Hindlimb muscle (tissue), 1 donor: Measurements from ENCODE around the gene FOXK2. TPM values are rescaled to one million over a fixed set of nuclear protein-coding genes. Genes with fewer than 3 reads are reported as not detected.
"Not testable (repeated sequence)": the region's sequence is repeated elsewhere in the genome, so short reads cannot be mapped to it uniquely, and the experiment has no call there.

ENCODE experiments used
- DNase-seq: peaks from one replicate; pipeline ENCODE4 v3.0.0-alpha.2; 2013
- polyA plus RNA-seq: library from polyadenylated mRNA; unstranded; fragments of 120-200 nt; gene quantifications from one replicate; pipeline ENCODE4 v1.2.1, GENCODE V29; 2013; ENCODE audit not compliant: insufficient read length

The FOXK2 gene
- polyA plus RNA-seq, 1 donor = 44.4 TPM

- no peak for DNase-seq
Observed at GRCh38 chr17:82495844-82496528, 23.5 kb upstream of the FOXK2 start.

GRCh38 chr17:82496529-82497434 lies 22.8 kb upstream of the FOXK2 start:
- peak; percentile 96 for DNase-seq

- DNase-seq = peak; percentile 71
Observed at GRCh38 chr17:82497483-82498405, 21.8 kb upstream of the FOXK2 start.

DNA sequence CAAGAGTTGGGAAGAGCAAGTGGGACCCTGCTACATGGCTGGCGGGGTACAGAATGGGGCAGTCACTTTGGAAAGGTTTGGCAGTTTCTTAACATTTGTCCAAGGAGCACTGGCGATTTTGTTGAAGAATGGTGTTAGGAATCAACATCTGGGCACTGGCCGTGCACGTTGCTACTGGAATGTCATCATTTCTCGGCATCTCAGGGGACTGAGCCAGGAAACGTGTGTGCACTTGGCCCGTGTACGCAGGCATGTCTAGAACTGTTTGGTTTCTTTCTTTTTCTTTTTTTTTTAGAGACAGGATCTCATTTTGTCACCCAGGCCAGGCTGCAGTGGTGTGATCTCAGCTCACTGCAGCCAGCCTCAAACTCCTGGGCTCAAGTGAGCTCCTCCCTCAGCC lies 17.3 kb upstream of the FOXK2 start:
- no peak for DNase-seq

DNA sequence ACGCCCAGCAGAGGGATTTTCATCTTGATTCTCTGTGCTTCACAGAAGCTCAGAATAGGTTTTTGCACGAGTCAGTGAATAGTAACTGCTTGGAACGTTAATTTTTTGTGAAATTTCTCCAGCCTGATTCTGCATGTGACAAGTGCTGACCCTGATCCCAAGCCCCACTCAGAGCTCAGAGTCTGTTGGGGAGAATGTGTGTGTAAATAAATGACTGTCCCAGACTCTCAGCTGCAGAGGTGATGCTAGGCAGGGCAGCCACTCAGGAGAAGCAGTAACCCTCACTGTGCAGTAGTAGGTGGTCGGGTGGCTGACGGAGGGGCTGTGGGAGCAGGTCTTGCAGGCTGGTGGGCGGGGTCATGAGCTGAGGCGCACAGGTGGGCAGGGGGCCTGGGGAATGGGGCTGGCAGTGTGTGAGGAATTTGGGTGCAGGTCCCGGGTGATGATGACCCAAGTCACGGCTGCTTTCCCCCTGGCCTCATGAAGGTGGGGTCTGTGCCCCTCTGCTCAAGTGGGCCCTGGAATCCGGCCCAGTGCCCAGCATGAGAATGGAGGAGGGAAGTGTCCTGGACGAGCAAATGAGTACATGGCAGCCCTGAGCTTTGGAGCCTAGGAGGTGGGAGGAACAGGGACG lies 16.3 kb upstream of the FOXK2 start:
- DNase-seq = no peak

DNA sequence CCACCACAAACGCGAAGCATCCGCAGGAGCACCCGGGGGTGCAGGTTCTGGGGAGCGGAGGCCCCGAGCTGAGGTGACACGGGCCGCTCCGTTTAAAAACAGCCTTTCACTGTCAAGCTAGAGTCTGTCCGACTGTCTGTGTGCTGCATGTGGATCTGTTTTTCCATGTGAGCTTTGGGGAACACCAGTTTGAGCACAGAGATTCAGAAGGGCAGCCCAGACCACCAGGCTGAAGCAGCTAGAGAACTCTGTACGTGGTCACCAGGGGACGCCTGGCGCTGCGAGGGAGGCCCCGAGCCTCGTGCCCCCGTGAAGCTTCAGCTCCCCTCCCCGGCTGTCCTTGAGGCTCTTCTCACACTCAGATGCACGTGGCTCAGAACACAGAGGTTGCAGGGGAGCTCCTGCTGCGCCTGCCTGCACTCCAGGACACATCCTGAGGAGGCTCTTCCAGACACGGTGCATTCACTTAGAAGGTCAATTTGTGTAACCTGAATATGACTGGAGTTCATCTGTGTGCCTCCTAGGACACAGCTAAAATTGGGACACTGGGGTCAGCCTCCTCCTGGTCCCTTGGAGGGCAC lies 15.7 kb upstream of the FOXK2 start:
- DNase-seq = no peak

DNA sequence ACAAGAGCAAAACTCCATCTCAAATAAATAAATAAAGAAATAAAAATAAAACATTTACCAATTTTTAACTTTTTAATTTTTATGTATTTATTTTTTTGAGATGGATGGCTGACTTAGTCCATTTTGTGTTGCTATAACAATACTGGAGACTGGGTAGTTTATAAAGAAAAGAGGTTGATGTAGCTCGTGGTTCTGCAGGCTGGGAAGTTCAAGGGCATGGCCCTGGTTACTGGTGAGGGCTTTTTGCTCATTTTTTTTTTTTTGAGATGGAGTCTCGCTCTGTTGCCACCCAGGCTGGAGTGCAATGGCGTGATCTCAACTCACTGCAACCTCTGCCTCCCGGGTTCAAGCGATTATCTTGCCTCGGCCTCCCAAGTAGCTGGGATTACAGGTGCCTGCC lies 14.2 kb upstream of the FOXK2 start:
- no peak for DNase-seq

DNA sequence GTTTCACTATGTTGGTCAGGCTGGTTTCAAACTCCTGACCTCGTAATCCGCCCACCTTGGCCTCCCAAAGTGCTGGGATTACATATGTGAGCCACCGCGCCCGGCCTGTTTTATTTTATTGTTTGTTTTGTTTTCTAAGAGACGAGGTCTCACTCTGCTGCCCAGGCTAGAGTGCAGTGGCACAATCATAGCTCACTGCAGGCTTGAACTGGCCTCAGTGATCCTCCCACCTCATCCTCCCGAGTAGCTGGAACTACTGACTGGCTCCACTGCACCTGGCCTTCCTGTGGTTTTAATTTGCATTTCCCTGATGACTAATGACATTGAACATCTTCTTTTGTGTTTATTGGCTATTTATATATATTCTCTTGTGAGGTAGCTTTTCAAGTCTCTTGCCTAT lies 13.1 kb upstream of the FOXK2 start:
- not testable (repeated sequence) for DNase-seq

DNA sequence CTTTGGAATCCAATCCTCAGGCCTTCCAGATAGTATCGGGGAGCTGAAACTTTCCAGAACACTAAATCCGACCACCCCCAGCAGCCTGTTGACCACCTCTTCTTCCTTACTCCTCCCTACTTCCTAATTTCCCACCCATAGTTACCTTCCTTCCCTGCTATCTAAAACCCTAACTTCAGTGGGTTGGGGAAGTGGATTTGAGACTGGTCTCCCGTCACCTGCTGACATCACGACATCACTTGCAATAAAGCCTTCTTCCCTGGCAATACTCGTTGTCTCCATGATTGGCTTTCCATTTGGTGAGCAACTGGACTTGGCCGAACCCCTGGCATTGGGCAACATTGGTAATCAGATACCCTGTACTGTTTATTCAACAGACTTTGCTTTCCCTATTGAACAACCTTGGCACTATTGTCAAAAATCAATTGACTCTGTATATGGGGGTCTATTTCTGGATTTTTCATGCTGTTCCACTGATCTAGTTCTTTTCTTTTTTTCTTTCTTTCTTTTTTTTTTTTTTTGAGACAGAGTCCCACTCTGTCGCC lies 11.8 kb upstream of the FOXK2 start:
- no peak for DNase-seq

GRCh38 chr17:82511642-82512041 lies 7.9 kb upstream of the FOXK2 start:
- not testable (repeated sequence) for DNase-seq

DNA sequence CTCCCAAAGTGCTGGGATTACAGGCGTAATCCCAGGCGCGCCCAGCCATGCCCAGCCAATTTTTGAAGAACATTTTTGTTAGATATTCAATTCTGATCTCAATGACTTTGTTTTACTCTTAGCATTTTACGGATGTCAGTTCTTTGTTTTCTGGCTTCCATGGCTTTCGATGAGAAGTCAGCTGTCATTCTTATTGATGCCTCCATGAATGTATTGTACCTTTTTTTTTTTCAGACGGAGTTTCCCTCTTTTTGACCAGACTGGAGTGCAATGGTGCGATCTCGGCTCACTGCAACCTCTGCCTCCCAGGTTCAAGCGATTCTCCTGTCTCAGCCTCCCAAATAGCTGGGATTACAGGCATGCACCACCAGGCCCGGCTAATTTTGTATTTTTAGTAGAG lies 5.7 kb upstream of the FOXK2 start:
- not testable (repeated sequence) for DNase-seq

GRCh38 chr17:82517230-82517865 lies 2.2 kb upstream of the FOXK2 start:
- DNase-seq = no peak

DNA sequence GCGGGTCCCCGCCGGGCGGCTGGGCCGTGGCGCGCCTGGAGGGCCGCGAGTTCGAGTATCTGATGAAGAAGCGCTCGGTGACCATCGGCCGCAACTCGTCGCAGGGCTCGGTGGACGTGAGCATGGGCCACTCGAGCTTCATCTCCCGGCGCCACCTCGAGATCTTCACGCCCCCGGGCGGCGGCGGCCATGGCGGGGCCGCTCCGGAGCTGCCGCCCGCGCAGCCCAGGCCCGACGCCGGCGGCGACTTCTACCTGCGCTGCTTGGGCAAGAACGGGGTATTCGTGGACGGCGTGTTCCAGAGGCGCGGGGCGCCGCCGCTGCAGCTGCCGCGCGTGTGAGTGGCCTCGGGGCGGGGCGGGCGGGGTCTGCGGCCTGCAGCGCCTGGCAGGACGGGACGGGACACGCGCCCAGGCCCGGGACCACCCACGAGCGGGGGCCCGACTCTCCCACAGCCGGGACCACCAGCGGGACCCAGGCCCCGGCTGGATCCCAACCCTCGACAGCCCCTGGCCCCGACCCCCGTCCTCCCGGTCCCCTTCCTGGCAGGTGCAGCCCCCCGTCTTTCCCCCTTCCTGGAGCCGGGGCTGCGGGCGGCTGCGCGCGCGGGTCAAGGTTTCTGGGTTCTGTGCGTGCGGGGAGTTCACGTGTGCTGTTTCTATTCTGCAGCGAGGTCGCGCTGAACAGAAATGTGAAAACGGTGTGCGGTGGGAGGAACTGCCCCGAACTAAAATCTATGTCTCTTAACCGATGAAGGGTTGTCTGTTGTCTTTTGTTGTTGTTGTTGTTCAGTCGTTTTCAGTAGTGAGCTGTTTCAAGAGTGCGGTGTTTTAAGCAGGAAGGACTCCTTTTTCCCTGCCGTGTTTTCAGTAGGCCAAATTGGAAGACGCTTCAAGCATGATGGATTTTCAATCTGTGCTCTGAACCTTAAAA lies 705 bp downstream of the FOXK2 start:
- no peak for DNase-seq

- DNase-seq = no peak
Observed at GRCh38 chr17:82524540-82524939, 5.0 kb downstream of the FOXK2 start.

- no peak for DNase-seq
Observed at GRCh38 chr17:82525712-82526111, 6.2 kb downstream of the FOXK2 start.

GRCh38 chr17:82527898-82528297 lies 8.4 kb downstream of the FOXK2 start:
- DNase-seq = no peak

GRCh38 chr17:82528484-82529265 lies 9.1 kb downstream of the FOXK2 start:
- no peak for DNase-seq

GRCh38 chr17:82529914-82530300 lies 10.4 kb downstream of the FOXK2 start:
- no peak for DNase-seq

- DNase-seq = no peak
Observed at GRCh38 chr17:82531431-82531881, 11.9 kb downstream of the FOXK2 start.
